Kidney epithelial cell (primary cell): ENCODE data around the gene ATOSA. TPM values are rescaled to one million over a fixed set of nuclear protein-coding genes. Genes with fewer than 3 reads are reported as not detected.
A peak's percentile ranks its signal among the peaks of the same experiment; 100 is the strongest.

Source experiments
- DNase-seq: peaks from one replicate; pipeline ENCODE4 v3.0.0-alpha.2; 2010; ENCODE audit warnings: low read depth
- H3K27me3 ChIP-seq: 2 replicates; pipeline ENCODE4 v1.6.0; 2011; ENCODE audit warnings: low read length; ENCODE audit not compliant: control insufficient read depth, insufficient read depth
- H3K36me3 ChIP-seq: 2 replicates; pipeline ENCODE4 v1.5.1; 2011; ENCODE audit warnings: low read length; ENCODE audit not compliant: control insufficient read depth, insufficient read depth
- H3K4me3 ChIP-seq: 2 replicates; pipeline ENCODE4 v1.5.1; 2011; ENCODE audit warnings: low read depth, mild to moderate bottlenecking, control low read depth, low read length
- CTCF ChIP-seq: IDR thresholded peaks from 2 replicates; pipeline ENCODE4 v1.5.1; 2011; ENCODE audit warnings: mild to moderate bottlenecking, moderate library complexity, low read length, control low read depth, inconsistent platforms; ENCODE audit not compliant: insufficient read depth, poor library complexity, severe bottlenecking
- total RNA-seq: library from RNA; depleted of rRNA; stranded (reverse); fragments of >200 nt; gene quantifications from 2 replicates; pipeline ENCODE4 v1.2.3, GENCODE V29; 2015

ATOSA gene
- total RNA-seq, 1 donor from 2014 or later: 18.4 TPM

DNA sequence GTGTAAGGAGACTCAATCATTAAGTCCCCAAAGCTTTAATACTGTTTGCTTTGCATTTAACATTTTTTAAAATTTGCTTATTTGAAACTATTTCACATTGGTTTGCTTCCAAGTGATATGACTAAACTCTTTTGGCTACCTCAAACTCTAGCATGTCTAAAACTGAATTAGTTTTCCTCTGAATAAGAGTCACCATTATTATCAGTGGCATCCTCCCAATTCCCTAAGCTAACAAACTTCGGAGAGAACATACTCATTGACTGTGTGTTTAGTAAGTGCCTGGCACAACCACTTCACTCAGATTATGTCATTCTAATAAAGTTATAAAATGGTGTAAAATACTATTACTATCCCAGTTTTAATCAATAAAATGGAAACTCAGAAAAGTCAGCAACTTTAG is 21.9 kb downstream of the ATOSA start:
- Histone ChIP-seq H3K4me3 (no peak overlapping the region), H3K36me3 (no peaks in the 10 kb centered on the region), H3K27me3 (no peaks in the 10 kb centered on the region)
- DNase-seq: no peak
- TF ChIP-seq CTCF: no peak

DNA sequence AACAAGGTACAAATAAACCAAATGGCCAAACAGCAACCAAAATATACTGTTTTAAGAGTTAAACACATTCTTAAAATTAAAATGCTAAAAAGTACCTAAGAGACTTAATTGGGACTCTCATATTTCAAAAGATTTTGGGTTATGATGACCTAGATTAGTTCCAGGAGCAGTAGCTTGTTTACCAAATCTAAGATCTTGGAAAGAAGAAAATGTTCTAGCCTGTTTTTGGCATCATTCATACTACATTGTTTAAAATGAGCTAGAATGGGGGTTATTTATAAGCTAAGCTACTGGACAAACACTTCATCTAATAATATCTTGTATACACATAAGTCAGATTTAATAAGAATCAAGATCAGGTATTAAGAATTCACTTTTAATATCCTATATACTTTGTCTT is 22.8 kb downstream of the ATOSA start:
- Histone ChIP-seq H3K36me3 (no peaks in the 10 kb centered on the region), H3K4me3 (no peak overlapping the region), H3K27me3 (no peaks in the 10 kb centered on the region)
- no peak for DNase-seq
- TF ChIP-seq CTCF: no peak

- DNase-seq: peak; percentile 76
- Histone ChIP-seq H3K36me3 (no peaks in the 10 kb centered on the region), H3K27me3 (no peaks in the 10 kb centered on the region), H3K4me3 (no peak overlapping the region)
- TF ChIP-seq CTCF: no peak
These were observed 25.7 kb downstream of the ATOSA start for GRCh38 chr15:52653431-52653964.

DNA sequence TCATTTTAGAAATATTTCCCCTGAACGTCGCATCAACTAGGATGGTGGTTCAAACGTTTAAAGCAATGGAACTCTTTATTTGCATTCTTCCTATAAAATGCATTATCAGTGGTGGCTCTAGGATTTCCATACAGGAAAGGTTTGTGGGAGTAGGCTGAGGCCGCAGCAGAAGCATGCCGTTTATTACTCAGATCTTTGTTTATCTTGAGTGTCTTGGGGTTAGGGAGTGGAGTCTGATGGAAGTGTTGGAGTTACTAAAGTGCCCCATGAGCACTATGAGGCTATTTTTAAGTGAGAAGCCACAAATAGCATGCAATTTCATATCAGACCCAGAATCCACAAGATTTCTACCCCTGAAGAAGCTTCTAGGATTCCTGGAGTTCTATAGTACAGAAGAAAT is 26.2 kb downstream of the ATOSA start:
- no peaks in the 10 kb centered on the region for H3K36me3 ChIP-seq
- H3K4me3 ChIP-seq: no peak overlapping the region
- DNase-seq: no peak
- no peak for TF ChIP-seq CTCF
- no peaks in the 10 kb centered on the region for H3K27me3 ChIP-seq

GRCh38 chr15:52652286-52652685 is 26.9 kb downstream of the ATOSA start:
- DNase-seq: no peak
- no peak for TF ChIP-seq CTCF
- no peaks in the 10 kb centered on the region for H3K36me3 ChIP-seq
- no peaks in the 10 kb centered on the region for H3K27me3 ChIP-seq
- H3K4me3 ChIP-seq: no peak overlapping the region

DNA sequence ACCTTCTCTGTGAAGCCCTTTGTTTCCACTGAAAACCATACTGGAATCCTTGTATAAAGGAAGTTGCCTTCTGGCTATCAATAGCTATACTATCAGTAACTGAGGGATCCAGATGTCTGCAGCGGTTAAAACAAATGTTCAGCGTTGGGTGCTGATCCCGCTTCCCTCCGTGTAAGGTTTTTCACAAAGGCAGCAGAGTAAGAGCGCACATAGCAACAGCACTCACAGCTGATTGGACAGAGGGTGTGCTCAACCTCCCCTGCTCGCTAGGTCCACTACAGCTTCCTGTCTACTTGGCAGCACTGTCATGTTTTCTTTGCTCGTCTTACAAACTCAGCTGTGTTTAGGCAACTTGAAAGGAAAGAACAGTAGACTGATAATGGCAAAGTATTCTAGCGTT is 27.3 kb downstream of the ATOSA start:
- no peak for TF ChIP-seq CTCF
- peak overlapping the region; percentile 21 for H3K4me3 ChIP-seq
- H3K27me3 ChIP-seq: no peaks in the 10 kb centered on the region
- peak; percentile 82 for DNase-seq
- no peaks in the 10 kb centered on the region for H3K36me3 ChIP-seq
